Fibroblast of lung (primary cell): Measurements from ENCODE around the gene RNU1-1. TPM values are rescaled to one million over a fixed set of nuclear protein-coding genes. Genes with fewer than 3 reads are reported as not detected.
"Not testable (repeated sequence)": the region's sequence is repeated elsewhere in the genome, so short reads cannot be mapped to it uniquely, and the experiment has no call there.

Experiments
- DNase-seq, 2 donors: peaks; one replicate each; pipeline versions ENCODE4 v3.0.0 to v3.0.0-alpha.2; 2010; ENCODE audit warnings: low read depth in 2 of 2
- H2AFZ ChIP-seq: 2 replicates; pipeline ENCODE4 v1.5.1; 2012; ENCODE audit warnings: low read length, control low read depth, inconsistent platforms
- H3K27ac ChIP-seq: 2 replicates; pipeline ENCODE4 v1.5.1; 2011; ENCODE audit warnings: low read length, control low read depth; ENCODE audit not compliant: insufficient read depth
- H3K27me3 ChIP-seq: 2 replicates; pipeline ENCODE4 v1.5.1; 2011; ENCODE audit warnings: mild to moderate bottlenecking, low read length; ENCODE audit not compliant: control insufficient read depth, insufficient read depth
- H3K36me3 ChIP-seq: 2 replicates; pipeline ENCODE4 v1.5.1; 2011; ENCODE audit warnings: low read length; ENCODE audit not compliant: control insufficient read depth, insufficient read depth
- H3K4me1 ChIP-seq: 2 replicates; pipeline ENCODE4 v1.5.1; 2011; ENCODE audit warnings: low read length; ENCODE audit not compliant: control insufficient read depth, insufficient read depth; ENCODE audit errors: extremely low read depth
- H3K4me2 ChIP-seq: 2 replicates; pipeline ENCODE4 v1.5.1; 2011; ENCODE audit warnings: low read length, control low read depth; ENCODE audit not compliant: insufficient read depth; ENCODE audit errors: extremely low read depth
- H3K4me3 ChIP-seq, 4 experiments: fragments of 200-600 bp in 1 of 4; sonication (generic) in 1 of 4; replicated peaks in 1 of 4; 2 replicates each; pipeline ENCODE4 v1.5.1; 2011 to 2016; ENCODE audit warnings: low read length in 4 of 4, low read depth in 3 of 4, mild to moderate bottlenecking in 3 of 4, control low read depth in 2 of 4, inconsistent platforms in 1 of 4, mixed read lengths in 1 of 4; ENCODE audit not compliant: insufficient read depth in 1 of 4; ENCODE audit errors: control extremely low read depth in 1 of 4
- H3K79me2 ChIP-seq: 2 replicates; pipeline ENCODE4 v1.5.1; 2012; ENCODE audit warnings: mild to moderate bottlenecking, low read length, inconsistent platforms; ENCODE audit not compliant: control insufficient read depth, insufficient read depth
- H3K9ac ChIP-seq: 2 replicates; pipeline ENCODE4 v1.5.1; 2011; ENCODE audit warnings: mild to moderate bottlenecking, low read length, control low read depth; ENCODE audit not compliant: insufficient read depth
- H3K9me3 ChIP-seq: 2 replicates; pipeline ENCODE4 v1.5.1; 2012; ENCODE audit warnings: low read depth, low read length; ENCODE audit not compliant: control insufficient read depth, insufficient read depth
- H4K20me1 ChIP-seq: 2 replicates; pipeline ENCODE4 v1.5.1; 2011; ENCODE audit warnings: low read length; ENCODE audit not compliant: control insufficient read depth, insufficient read depth; ENCODE audit errors: extremely low read depth
- polyA minus RNA-seq: library from RNA; depleted of rRNA, polyadenylated mRNA; stranded (reverse); fragments of >200 nt; gene quantifications from 2 replicates; pipeline ENCODE4 v1.2.3, GENCODE V29; 2011; ENCODE audit warnings: low replicate concordance
- polyA plus RNA-seq, 2 donors: library from polyadenylated mRNA; depleted of rRNA in 1 of 2; stranded (reverse) in 1 of 2; unstranded in 1 of 2; fragments of >200 nt; gene quantifications; 2 replicates each; pipeline ENCODE4 v1.2.1, GENCODE V29; 2011 to 2012; ENCODE audit warnings: missing spikeins in 1 of 2
- total RNA-seq: library from RNA; depleted of rRNA; stranded (reverse); fragments of >200 nt; gene quantifications from 2 replicates; pipeline ENCODE4 v1.2.1, GENCODE V29; 2014

Gene RNU1-1
- under 0.01 and 3,997 TPM in 2 replicates for total RNA-seq
- polyA plus RNA-seq: not detected in 2 replicates
- polyA plus RNA-seq (2012): 44.1 and 65.6 TPM in 2 replicates
- under 0.01 TPM in 2 replicates for polyA minus RNA-seq

GRCh38 chr1:16514107-16515055, at the start of gene RNU1-1:
TSS of gene RNU1-1 (minus strand) at chr1:16514285.
- not testable (repeated sequence) for H4K20me1 ChIP-seq, H3K36me3 ChIP-seq, H3K79me2 ChIP-seq, H3K27me3 ChIP-seq, H3K9me3 ChIP-seq, H3K4me1 ChIP-seq
- H2AFZ ChIP-seq: peak within 1 kb of the TSS; percentile 41
- DNase-seq: peak; percentile 82 to 92
- H3K4me2 ChIP-seq: peak within 1 kb of the TSS; percentile 35
- H3K27ac ChIP-seq: peak within 1 kb of the TSS; percentile 97
- H3K9ac ChIP-seq: peak within 1 kb of the TSS; percentile 86
- H3K4me3 ChIP-seq: peak within 1 kb of the TSS in 2 of 4 experiments; percentile 42 to 62

- H3K4me3 ChIP-seq, H3K9me3 ChIP-seq, H2AFZ ChIP-seq, H3K4me2 ChIP-seq, H3K36me3 ChIP-seq, DNase-seq, H3K4me1 ChIP-seq, H3K27me3 ChIP-seq, H3K9ac ChIP-seq, H3K79me2 ChIP-seq, H4K20me1 ChIP-seq, H3K27ac ChIP-seq: not testable (repeated sequence)
Measured at GRCh38 chr1:16561035-16561434, 47.0 kb upstream of the RNU1-1 start.

- not testable (repeated sequence) for H3K4me2 ChIP-seq, H3K27me3 ChIP-seq, DNase-seq, H4K20me1 ChIP-seq, H3K4me3 ChIP-seq, H3K27ac ChIP-seq, H2AFZ ChIP-seq, H3K9ac ChIP-seq, H3K9me3 ChIP-seq, H3K36me3 ChIP-seq, H3K79me2 ChIP-seq, H3K4me1 ChIP-seq
Measured at GRCh38 chr1:16560498-16560897, 46.4 kb upstream of the RNU1-1 start.

GRCh38 chr1:16559688-16560087, 45.6 kb upstream of the RNU1-1 start:
- H3K9ac ChIP-seq: not testable (repeated sequence)

GRCh38 chr1:16557034-16557433, 42.9 kb upstream of the RNU1-1 start:
- H3K4me1 ChIP-seq, H3K36me3 ChIP-seq, H4K20me1 ChIP-seq, H3K9ac ChIP-seq, DNase-seq, H3K4me2 ChIP-seq, H2AFZ ChIP-seq, H3K9me3 ChIP-seq, H3K27ac ChIP-seq, H3K79me2 ChIP-seq, H3K27me3 ChIP-seq, H3K4me3 ChIP-seq: not testable (repeated sequence)

More at GRCh38 chr1:16559688-16560087, 45.6 kb upstream of the RNU1-1 start:
- H4K20me1 ChIP-seq, DNase-seq, H2AFZ ChIP-seq, H3K27me3 ChIP-seq, H3K9me3 ChIP-seq, H3K79me2 ChIP-seq, H3K27ac ChIP-seq, H3K36me3 ChIP-seq, H3K4me2 ChIP-seq, H3K4me3 ChIP-seq, H3K4me1 ChIP-seq: not testable (repeated sequence)

- not testable (repeated sequence) for H3K36me3 ChIP-seq, H3K79me2 ChIP-seq, H3K9me3 ChIP-seq, DNase-seq, H3K4me1 ChIP-seq, H3K27ac ChIP-seq, H3K9ac ChIP-seq, H4K20me1 ChIP-seq, H3K4me3 ChIP-seq, H3K27me3 ChIP-seq, H2AFZ ChIP-seq, H3K4me2 ChIP-seq
Measured at GRCh38 chr1:16553244-16553643, 39.2 kb upstream of the RNU1-1 start.
